Testis (tissue), 5 donors: Measurements from ENCODE around the gene TNFAIP8L1. TPM values are rescaled to one million over a fixed set of nuclear protein-coding genes. Genes with fewer than 3 reads are reported as not detected.

Source experiments
- DNase-seq: peaks from one replicate; pipeline ENCODE4 v3.0.0-alpha.2; 2019
- H3K27ac ChIP-seq, 2 donors: fragments of 200-600 bp; sonication (generic); one replicate each; pipeline ENCODE4 v1.5.1; 2019
- H3K27me3 ChIP-seq: fragments of 200-600 bp; sonication (generic); one replicate; pipeline ENCODE4 v1.5.1; 2019
- H3K36me3 ChIP-seq: fragments of 200-600 bp; sonication (generic); one replicate; pipeline ENCODE4 v1.5.1; 2017; ENCODE audit warnings: low read depth; ENCODE audit errors: missing control alignments
- H3K4me1 ChIP-seq: fragments of 200-600 bp; sonication (generic); one replicate; pipeline ENCODE4 v1.5.1; 2019
- H3K4me3 ChIP-seq, 2 donors: fragments of 200-600 bp; sonication (generic); one replicate each; pipeline ENCODE4 v1.5.1; 2017 to 2019
- H3K9me3 ChIP-seq: fragments of 200-600 bp; sonication (generic); one replicate; pipeline ENCODE4 v1.5.1; 2017
- CTCF ChIP-seq, 3 experiments: fragments of 450-650 bp in 2 of 3; fragments of 200-600 bp in 1 of 3; sonication (generic) in 1 of 3; IDR thresholded peaks; one replicate each; pipeline ENCODE4 v1.5.1; 2016 to 2019; ENCODE audit warnings: antibody characterized with exemption in 3 of 3, mild to moderate bottlenecking in 2 of 3, moderate library complexity in 1 of 3
- POLR2A ChIP-seq: fragments of 450-650 bp; IDR thresholded peaks from one replicate; pipeline ENCODE4 v1.6.1; 2017; ENCODE audit warnings: antibody characterized with exemption, mild to moderate bottlenecking, moderate library complexity
- WGBS, 2 donors: methylation state at CpG; one replicate each; pipeline ENCODE4 v1.1.5; 2018; 5-methylcytosine and 5-hydroxymethylcytosine counted together
- intact Hi-C: fragments of 100-400 bp; cut with DNase I; formaldehyde crosslinking; loops from one replicate; pipeline ENCODE4 v1.15.1; 2023; ENCODE audit warnings: low total_unique reads
- long read RNA-seq, 2 donors: transcript quantifications; one replicate each; lab custom pipeline, GENCODE V29; 2026
- polyA plus RNA-seq: library from polyadenylated mRNA; stranded (reverse); fragments of 350-450 nt; fragmentation: Illumina TruSeq; extraction: RNeasy Lipid Tissue Mini Kit (QIAGEN cat#74804); gene quantifications from one replicate; pipeline ENCODE4 v1.2.3, GENCODE V29; 2014; ENCODE audit warnings: low read depth, low replicate concordance; ENCODE audit not compliant: insufficient read depth
- total RNA-seq, 2 donors: library from RNA; depleted of rRNA; stranded (reverse); fragments of >200 nt; gene quantifications; one replicate each; pipeline ENCODE4 v1.2.3, GENCODE V29; 2016

Gene TNFAIP8L1
- total RNA-seq: 10 to 100 TPM in 1 of 2 donors, 1 to 10 TPM in 1; 9.7 to 15.9 TPM
- polyA plus RNA-seq: 13.4 TPM
- long read RNA-seq, donor 1, transcript TNFAIP8L1-201 (2 exons, 3,814 nt): major isoform, 5 of 305 reads
- long read RNA-seq, donor 1, partial matches to known transcripts: 182 of 305 reads
- long read RNA-seq, donor 1, other reads (novel, unspliced or antisense): 118 of 305 reads
- long read RNA-seq, donor 2, transcript TNFAIP8L1-201 (2 exons, 3,814 nt): major isoform, 7 of 8 reads
- long read RNA-seq, donor 2, partial matches to known transcripts: 0 of 8 reads
- long read RNA-seq, donor 2, other reads (novel, unspliced or antisense): 0 of 8 reads

DNA sequence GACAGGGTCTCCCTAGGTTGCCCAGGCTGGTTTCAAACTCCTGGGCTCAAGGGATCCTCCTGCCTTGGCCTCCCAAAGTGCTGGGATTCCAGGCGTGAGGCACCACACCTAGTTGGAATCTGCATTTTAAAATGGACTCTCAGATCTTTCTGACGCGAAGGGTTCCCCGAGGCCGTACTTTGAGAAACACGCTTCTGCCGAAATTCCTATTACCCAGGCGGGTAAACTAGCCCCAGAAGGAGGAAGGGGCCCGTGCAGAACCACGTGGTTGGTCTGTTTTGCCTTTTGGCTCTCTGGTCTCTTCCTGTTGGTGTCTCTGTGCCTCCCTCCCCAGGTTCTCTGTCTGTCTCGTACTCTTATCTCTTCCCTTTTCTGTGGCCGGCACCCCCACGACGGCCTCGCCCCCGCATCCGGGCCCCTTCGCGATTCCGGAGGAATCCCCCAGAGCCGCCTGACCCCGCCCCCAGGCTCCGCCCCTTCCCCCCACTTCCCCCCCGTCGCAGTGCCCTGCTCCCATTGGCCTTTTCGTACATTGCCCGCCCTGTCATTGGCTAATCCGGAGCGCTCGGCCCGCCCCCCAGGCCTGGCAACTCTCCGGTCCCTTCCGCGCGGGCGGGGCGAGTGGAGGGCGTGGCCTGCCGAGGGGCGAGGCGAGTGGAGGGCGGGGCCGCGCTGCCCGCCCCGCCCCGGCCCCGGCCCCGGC, at the start of gene TNFAIP8L1:
Gene TNFAIP8L1 (plus strand): TSS at position 689 of the 703 bp plus-strand sequence. CDS start 12,354 bp downstream, outside the sequence.
- intact Hi-C loops: loop anchor here (5.0 kb wide), 1 partner anchor 62 kb away; no protein-coding TSS in a partner anchor
- Histone ChIP-seq H3K36me3 (no peaks in the 10 kb centered on the region), H3K27me3 (no peaks in the 10 kb centered on the region), H3K9me3 (no peaks in the 10 kb centered on the region), H3K4me3 (peak within 1 kb of the TSS; percentile 63 to 68), H3K27ac (peak within 1 kb of the TSS in 1 of 2 donors; percentile 42), H3K4me1 (peaks cover 13% of the 10 kb centered on the region)
- TF ChIP-seq CTCF (IDR thresholded peaks at IDR 0.05) (no peak), POLR2A (no peak)
- WGBS, 2 donors: 2% methylated on average over 25 to 31 of the region's 49 CpGs
- peak; percentile 97 for DNase-seq

DNA sequence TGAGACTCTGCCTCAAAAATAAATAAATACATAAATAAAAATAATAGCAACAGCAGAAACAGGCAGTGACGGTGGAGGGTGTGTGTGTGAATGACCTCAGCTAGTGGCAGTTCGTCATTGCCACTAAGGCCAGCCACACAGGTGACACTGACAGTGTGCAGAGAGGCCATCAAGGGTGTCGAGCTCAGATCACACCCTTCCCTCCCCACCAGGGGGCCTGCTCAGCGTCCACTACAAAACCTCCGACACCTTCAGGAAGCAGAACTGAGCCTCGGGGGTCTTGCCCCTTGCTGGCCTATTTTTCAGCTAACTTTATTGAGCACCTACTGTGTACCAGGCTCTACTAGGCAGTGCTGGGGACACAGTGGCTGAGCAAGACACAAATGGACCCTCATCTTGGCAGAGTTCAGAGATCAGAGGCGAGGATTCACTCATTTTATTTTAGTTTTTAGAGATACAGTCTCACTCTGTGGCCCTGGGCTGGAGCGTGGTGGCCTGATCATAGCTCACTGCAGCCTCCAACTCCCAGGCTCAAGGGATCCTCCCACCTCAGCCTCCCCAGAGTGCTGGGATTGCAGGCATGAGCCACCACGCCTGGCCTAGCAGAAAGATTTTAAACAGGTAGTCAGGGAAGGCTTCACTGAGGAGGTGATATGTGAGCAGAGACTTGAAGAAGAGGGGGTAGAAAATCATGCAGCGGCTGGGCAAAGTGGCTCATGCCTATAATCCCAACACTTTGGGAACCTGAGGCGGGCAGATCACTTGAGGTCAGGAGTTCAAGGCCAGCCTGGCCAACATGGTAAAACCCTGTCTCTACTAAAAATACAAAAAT, 49.5 kb upstream of the TNFAIP8L1 start:
- Histone ChIP-seq H3K27ac (no peak overlapping the region), H3K9me3 (no peaks in the 10 kb centered on the region), H3K4me3 (no peak overlapping the region), H3K36me3 (no peaks in the 10 kb centered on the region), H3K27me3 (no peaks in the 10 kb centered on the region), H3K4me1 (peaks cover under 1% of the 10 kb centered on the region)
- peak; percentile 37 for DNase-seq
- 68 to 73% methylated on average over 10 to 11 of the region's 11 CpGs for WGBS, 2 donors
- TF ChIP-seq CTCF (IDR thresholded peaks at IDR 0.05): peak in 2 of 3 experiments; percentile 18 to 34
- TF ChIP-seq POLR2A: no peak
- intact Hi-C loops: no loop called here

DNA sequence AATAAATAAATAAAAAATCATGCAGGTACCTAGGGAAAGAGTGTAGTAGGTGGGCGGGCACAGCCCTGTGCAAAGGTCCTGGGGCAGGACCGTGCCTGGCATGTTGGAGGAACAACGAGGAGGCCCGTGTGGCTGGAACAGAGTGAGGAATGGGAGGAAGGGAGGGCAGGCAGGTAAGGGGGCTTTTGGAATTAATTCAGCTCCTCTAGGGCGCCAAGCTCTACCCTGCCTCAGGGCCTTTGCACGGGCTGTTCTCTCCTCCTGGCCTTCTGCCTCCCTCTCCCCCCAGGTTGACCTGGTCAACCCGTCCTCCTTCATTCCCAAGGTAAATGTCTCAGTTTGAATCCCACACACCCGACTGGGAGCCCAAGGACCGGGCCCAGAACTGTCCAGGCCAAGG, 48.8 kb upstream of the TNFAIP8L1 start:
- H3K4me3 ChIP-seq: no peak overlapping the region
- H3K27me3 ChIP-seq: no peaks in the 10 kb centered on the region
- no peak overlapping the region for H3K27ac ChIP-seq
- WGBS, 2 donors: 80 to 87% methylated on average over 8 to 9 of the region's 9 CpGs
- no peaks in the 10 kb centered on the region for H3K36me3 ChIP-seq
- no peak for DNase-seq
- TF ChIP-seq POLR2A (no peak), CTCF (IDR thresholded peaks at IDR 0.05) (no peak)
- intact Hi-C loops: no loop called here
- no peaks in the 10 kb centered on the region for H3K9me3 ChIP-seq
- no peaks in the 10 kb centered on the region for H3K4me1 ChIP-seq

DNA sequence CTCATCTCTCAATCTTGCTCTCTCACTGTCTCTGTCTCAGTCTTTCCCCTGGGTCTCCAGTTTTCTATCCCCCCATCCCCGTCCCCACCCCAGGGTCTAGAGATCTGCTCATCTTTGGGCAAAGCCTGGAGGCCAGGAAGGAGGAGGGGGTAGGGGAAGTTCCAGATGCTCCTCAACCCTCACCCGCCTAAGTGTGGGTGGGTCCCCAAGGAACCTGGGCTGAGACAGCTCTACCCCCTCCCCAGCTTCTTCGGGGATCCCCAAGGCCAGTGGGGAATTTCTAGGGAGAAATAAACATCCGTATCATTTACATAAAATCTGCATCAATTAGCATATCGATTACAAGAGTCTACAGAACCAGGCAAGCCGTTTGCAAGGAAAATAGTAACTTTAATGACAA, 48.0 kb upstream of the TNFAIP8L1 start:
- no peak for TF ChIP-seq CTCF (IDR thresholded peaks at IDR 0.05)
- TF ChIP-seq POLR2A: no peak
- intact Hi-C loops: no loop called here
- H3K27me3 ChIP-seq: no peaks in the 10 kb centered on the region
- no peaks in the 10 kb centered on the region for H3K9me3 ChIP-seq
- H3K27ac ChIP-seq: no peak overlapping the region
- H3K36me3 ChIP-seq: no peaks in the 10 kb centered on the region
- no peak overlapping the region for H3K4me3 ChIP-seq
- no peaks in the 10 kb centered on the region for H3K4me1 ChIP-seq
- no peak for DNase-seq
- WGBS, 2 donors: 49 to 73% methylated on average over 4 to 6 of the region's 6 CpGs
